IMR-90 (cell line): ENCODE measurements around the gene SIRT2. TPM values are rescaled to one million over a fixed set of nuclear protein-coding genes. Genes with fewer than 3 reads are reported as not detected.

ENCODE experiments used
- ATAC-seq: fragments of 200-7000 bp; cut with Tn5 transposase; 2 replicates; pipeline ENCODE4 v1.9.1; 2020; ENCODE audit warnings: low read depth, mild to moderate bottlenecking, moderate library complexity
- BruUV-seq: library from RNA; stranded (reverse); fragments of 400-500 nt; replicated peaks from 2 replicates; lab custom pipeline; 2021; lab: Mats Ljungman, UMichigan
- CTCF ChIA-PET: fragments of 300-600 bp; formaldehyde crosslinking; extraction: SDS; loops from one replicate; lab custom pipeline; 2021; ENCODE audit warnings: antibody characterized with exemption; lab: Yijun Ruan, JAX
- POLR2A ChIA-PET: fragments of 300-600 bp; sonication (Branson Sonifier 250); formaldehyde crosslinking; loops from one replicate; lab custom pipeline; 2022; ENCODE audit warnings: antibody characterized with exemption; ENCODE audit not compliant: unreplicated experiment; lab: Charles Lee
- DNase-seq: peaks from one replicate; pipeline ENCODE4 v3.0.0; 2013
- H2AFZ ChIP-seq: replicated peaks from 2 replicates; pipeline ENCODE3; 2013; ENCODE audit warnings: low read length, mild to moderate bottlenecking; ENCODE audit not compliant: poor library complexity
- H2AK5ac ChIP-seq: 2 replicates; pipeline ENCODE4 v1.6.1; 2013; ENCODE audit warnings: low read depth, low read length, inconsistent platforms
- H2AK9ac ChIP-seq: replicated peaks from 2 replicates; pipeline ENCODE3; 2013; ENCODE audit warnings: mild to moderate bottlenecking, low read depth, low read length, moderate library complexity; ENCODE audit not compliant: poor library complexity
- H2BK120ac ChIP-seq: 2 replicates; pipeline ENCODE4 v1.6.1; 2013; ENCODE audit warnings: low read depth, low read length, inconsistent platforms
- H2BK15ac ChIP-seq: 3 replicates; pipeline ENCODE4 v1.6.1; 2013; ENCODE audit warnings: low read depth, low read length, inconsistent platforms
- H2BK20ac ChIP-seq: 2 replicates; pipeline ENCODE4 v1.6.1; 2013; ENCODE audit warnings: low read depth, mild to moderate bottlenecking, inconsistent platforms, low read length, moderate library complexity
- H2BK5ac ChIP-seq: 2 replicates; pipeline ENCODE4 v1.6.1; 2013; ENCODE audit warnings: mild to moderate bottlenecking, low read depth, low read length, inconsistent platforms; ENCODE audit not compliant: poor library complexity, severe bottlenecking
- H3K14ac ChIP-seq: replicated peaks from 2 replicates; pipeline ENCODE4 v1.6.1; 2013; ENCODE audit warnings: low read depth, low read length, inconsistent platforms
- H3K18ac ChIP-seq: 2 replicates; pipeline ENCODE4 v1.6.1; 2013; ENCODE audit warnings: low read depth, low read length, control low read depth
- H3K23ac ChIP-seq: 2 replicates; pipeline ENCODE4 v1.6.1; 2013; ENCODE audit warnings: low read depth, low read length, inconsistent platforms
- H3K27ac ChIP-seq: 2 replicates; pipeline ENCODE4 v1.5.1; 2013; ENCODE audit warnings: mild to moderate bottlenecking, control low read depth, low read length; ENCODE audit not compliant: insufficient read depth
- H3K27me3 ChIP-seq: 2 replicates; pipeline ENCODE4 v1.6.1; 2013; ENCODE audit warnings: low read length; ENCODE audit not compliant: control insufficient read depth, insufficient read depth
- H3K36me3 ChIP-seq: 2 replicates; pipeline ENCODE4 v1.6.1; 2013; ENCODE audit warnings: low read length, mixed read lengths; ENCODE audit not compliant: control insufficient read depth, insufficient read depth
- H3K4ac ChIP-seq: 2 replicates; pipeline ENCODE4 v1.6.1; 2013; ENCODE audit warnings: low read depth, low read length, inconsistent platforms
- H3K4me1 ChIP-seq: 2 replicates; pipeline ENCODE4 v1.6.1; 2013; ENCODE audit warnings: low read length, mixed read lengths; ENCODE audit not compliant: control insufficient read depth, insufficient read depth
- H3K4me2 ChIP-seq: 2 replicates; pipeline ENCODE4 v1.6.1; 2013; ENCODE audit warnings: low read depth, mild to moderate bottlenecking, control low read depth, low read length, moderate library complexity
- H3K4me3 ChIP-seq: 2 replicates; pipeline ENCODE4 v1.5.1; 2013; ENCODE audit warnings: low read depth, mild to moderate bottlenecking, control low read depth, low read length, moderate library complexity; ENCODE audit not compliant: insufficient read depth
- H3K56ac ChIP-seq: 2 replicates; pipeline ENCODE4 v1.6.1; 2013; ENCODE audit warnings: low read length, inconsistent platforms; ENCODE audit not compliant: insufficient read depth; ENCODE audit errors: extremely low read depth
- H3K79me1 ChIP-seq, 2 experiments: 2 replicates each; pipeline ENCODE4 v1.6.1; 2013; ENCODE audit warnings: low read length in 2 of 2, inconsistent platforms in 1 of 2, low read depth in 1 of 2
- H3K9ac ChIP-seq: 2 replicates; pipeline ENCODE4 v1.6.1; 2013; ENCODE audit warnings: low read depth, low read length, control low read depth
- H3K9me1 ChIP-seq: 2 replicates; pipeline ENCODE4 v1.6.1; 2013; ENCODE audit warnings: low read length, inconsistent platforms; ENCODE audit not compliant: insufficient read depth
- H3K9me3 ChIP-seq: 2 replicates; pipeline ENCODE4 v1.6.1; 2013; ENCODE audit warnings: low read length; ENCODE audit not compliant: control insufficient read depth, insufficient read depth
- H4K20me1 ChIP-seq: 2 replicates; pipeline ENCODE4 v1.6.1; 2013; ENCODE audit warnings: low read length, inconsistent platforms; ENCODE audit not compliant: insufficient read depth
- H4K5ac ChIP-seq: 2 replicates; pipeline ENCODE4 v1.6.1; 2013; ENCODE audit warnings: mild to moderate bottlenecking, low read depth, low read length, control low read depth
- H4K8ac ChIP-seq, 2 experiments: 2 replicates each; pipeline ENCODE4 v1.6.1; 2013; ENCODE audit warnings: low read depth in 2 of 2, low read length in 2 of 2, control low read depth in 1 of 2, inconsistent platforms in 1 of 2
- H4K91ac ChIP-seq: 2 replicates; pipeline ENCODE4 v1.6.1; 2013; ENCODE audit warnings: low read depth, low read length, inconsistent platforms; ENCODE audit not compliant: insufficient read depth
- CEBPB ChIP-seq: IDR thresholded peaks from 2 replicates; pipeline ENCODE4 v1.6.1; 2012; ENCODE audit warnings: low read depth, low read length, improper control_type of control experiment
- CHD1 ChIP-seq: IDR thresholded peaks from 2 replicates; pipeline ENCODE4 v1.6.1; 2012; ENCODE audit warnings: low read depth, low read length, improper control_type of control experiment
- FOS ChIP-seq: fragments of 150-350 bp; IDR thresholded peaks from 2 replicates; pipeline ENCODE4 v1.6.1; 2016; ENCODE audit warnings: low read depth, low read length
- MAFK ChIP-seq: IDR thresholded peaks from 2 replicates; pipeline ENCODE4 v1.6.1; 2012; ENCODE audit warnings: low read depth, low read length, improper control_type of control experiment
- MAZ ChIP-seq: IDR thresholded peaks from 2 replicates; pipeline ENCODE4 v1.6.1; 2012; ENCODE audit warnings: low read depth, mild to moderate bottlenecking, low read length, improper control_type of control experiment, moderate library complexity, borderline replicate concordance
- MXI1 ChIP-seq: IDR thresholded peaks from 2 replicates; pipeline ENCODE4 v1.6.1; 2012; ENCODE audit warnings: low read depth, mild to moderate bottlenecking, low read length, moderate library complexity, borderline replicate concordance
- NFE2L2 ChIP-seq: fragments of 150-350 bp; IDR thresholded peaks from 2 replicates; pipeline ENCODE4 v1.6.1; 2016; ENCODE audit warnings: low read depth, mild to moderate bottlenecking, low read length
- POLR2A ChIP-seq: IDR thresholded peaks from 2 replicates; pipeline ENCODE4 v1.6.1; 2012; ENCODE audit warnings: mild to moderate bottlenecking, low read depth, low read length
- RAD21 ChIP-seq: IDR thresholded peaks from 2 replicates; pipeline ENCODE4 v1.6.1; 2012; ENCODE audit warnings: low read length, improper control_type of control experiment
- RCOR1 ChIP-seq: IDR thresholded peaks from 2 replicates; pipeline ENCODE4 v1.6.1; 2012; ENCODE audit warnings: mild to moderate bottlenecking, low read length, improper control_type of control experiment; ENCODE audit not compliant: insufficient replicate concordance
- SMC3 ChIP-seq: fragments of 150-350 bp; IDR thresholded peaks from 2 replicates; pipeline ENCODE4 v1.6.1; 2016; ENCODE audit warnings: low read depth, mild to moderate bottlenecking, antibody characterized with exemption, low read length, moderate library complexity
- WGBS, 2 experiments: methylation state at CpG; one replicate each; pipeline versions ENCODE4 v1.1.5 to v1.1.7; 2013; ENCODE audit warnings: missing lambda C conversion rate in 2 of 2; ENCODE audit not compliant: insufficient read length in 1 of 2; ENCODE audit errors: extremely low coverage in 2 of 2; 5-methylcytosine and 5-hydroxymethylcytosine counted together
- dilution Hi-C: fragments of 300-500 bp; cut with HindIII; formaldehyde crosslinking; loops from one replicate; pipeline ENCODE4 v1.14.3; 2018; ENCODE audit warnings: low sequenced_read_pairs; ENCODE audit not compliant: unreplicated experiment
- in situ Hi-C: fragments of 300-500 bp; cut with MboI; formaldehyde crosslinking; loops from 3 replicates; pipeline ENCODE4 v1.14.3; 2019; ENCODE audit warnings: low sequenced_read_pairs, inconsistent platforms, mixed read lengths
- intact Hi-C: fragments of 100-400 bp; cut with micrococcal nuclease; formaldehyde crosslinking; loops from 2 replicates; pipeline ENCODE4 v1.10.0; 2022
- polyA plus RNA-seq, 3 experiments: library from polyadenylated mRNA; depleted of rRNA; stranded (reverse); fragments of >200 nt; gene quantifications; 2 replicates each; pipeline ENCODE4 v1.2.3, GENCODE V29; 2012; ENCODE audit warnings: low replicate concordance in 1 of 3
- total RNA-seq: library from RNA; depleted of rRNA; stranded (reverse); fragments of >200 nt; gene quantifications from 2 replicates; pipeline ENCODE4 v1.2.3, GENCODE V29; 2012
- TF ChIP-seq, protein P1 (sequence below): fragments of 150-350 bp; IDR thresholded peaks from 2 replicates; pipeline ENCODE4 v1.6.1; 2016; ENCODE audit warnings: low read depth, mild to moderate bottlenecking, low read length, moderate library complexity, borderline replicate concordance
- TF ChIP-seq, protein P2 (sequence below): conservative IDR thresholded peaks from 2 replicates; pipeline ENCODE4 v1.5.1; 2012; ENCODE audit warnings: mild to moderate bottlenecking, low read depth, low read length, improper control_type of control experiment
- TF ChIP-seq, protein P3 (sequence below): fragments of 150-350 bp; IDR thresholded peaks from 2 replicates; pipeline ENCODE4 v1.6.1; 2017; ENCODE audit warnings: mild to moderate bottlenecking, antibody characterized with exemption, low read length, low read depth

The SIRT2 gene
- total and polyA plus RNA-seq, 2 of the 4 experiments (the other 2 are of a cell fraction) = 43.0 to 50.0 TPM

DNA sequence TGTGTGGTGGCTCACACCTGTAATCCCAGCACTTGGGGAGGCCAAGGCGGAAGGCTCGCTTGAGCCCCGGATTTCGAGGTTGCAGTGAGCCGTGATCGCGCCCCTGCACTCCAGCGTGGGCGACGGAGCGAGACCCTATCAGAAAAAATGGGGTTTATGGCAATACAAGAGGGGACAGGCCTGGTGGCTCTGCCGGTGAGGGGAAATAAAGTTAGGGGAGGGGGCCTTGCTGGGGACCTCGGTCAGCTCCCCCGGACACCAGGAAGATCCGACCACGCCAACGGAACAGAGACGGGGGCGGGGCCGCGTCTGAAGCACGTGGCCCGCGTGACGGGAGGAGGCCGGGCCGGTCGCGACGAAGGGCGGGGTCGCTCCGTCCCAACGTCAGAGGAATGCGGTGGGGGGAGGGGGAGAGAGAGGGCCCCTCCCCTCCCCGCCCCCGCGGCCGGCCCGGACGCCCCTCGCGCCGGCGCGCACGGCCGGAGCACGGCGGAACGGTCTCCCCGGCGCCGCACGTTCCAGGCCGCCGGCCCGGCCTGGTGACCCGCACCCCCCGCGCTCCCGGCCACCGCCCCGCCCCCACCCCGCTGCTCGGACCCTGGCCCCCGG is 47.7 kb downstream of the SIRT2 start:
- peak overlapping the region; percentile 94 for H2AFZ ChIP-seq
- intact Hi-C loops = loop anchor here (1.0 kb wide), 1 partner anchor 79 kb away; the partner anchor contains the start of genes MRPS12 and SARS2
- peak overlapping the region; percentile 58; the same call in 1 of the 2 replicates for H3K18ac ChIP-seq
- dilution Hi-C loops = no loop called here
- ATAC-seq = peak; percentile 45
- H3K4me3 ChIP-seq = peak overlapping the region; percentile 57
- in situ Hi-C loops = no loop called here
- H4K8ac ChIP-seq = peak overlapping the region; percentile 51 to 94; a peak in 3 of 4 replicates
- H2BK5ac ChIP-seq = peak overlapping the region; percentile 85
- peaks cover 25% of the 10 kb centered on the region for H4K20me1 ChIP-seq
- no TSS peak for BruUV-seq
- peak overlapping the region; percentile 5 for H4K5ac ChIP-seq
- H3K9ac ChIP-seq = peak overlapping the region; percentile 81
- peak overlapping the region; percentile 77; the same call in 1 of the 2 replicates for H2BK120ac ChIP-seq
- ChIA-PET CTCF (interaction anchor here (0.6 kb wide), 1 partner anchor 18 kb away, joined by 3 read pairs; no protein-coding TSS in a partner anchor), POLR2A (no interaction called here)
- peaks cover 9% of the 10 kb centered on the region for H3K9me1 ChIP-seq
- H2AK5ac ChIP-seq = peak overlapping the region; percentile 99
- H2BK15ac ChIP-seq = no peak overlapping the region; the same call in 2 of the 3 replicates
- H3K27me3 ChIP-seq = no peaks in the 10 kb centered on the region
- H2BK20ac ChIP-seq = no peak overlapping the region
- no peaks in the 10 kb centered on the region for H3K9me3 ChIP-seq
- peak overlapping the region; percentile 84 for H3K4ac ChIP-seq
- peaks cover 15% of the 10 kb centered on the region for H3K4me1 ChIP-seq
- H2AK9ac ChIP-seq = peak overlapping the region; percentile 99
- peak overlapping the region; percentile 68 for H3K23ac ChIP-seq
- DNase-seq = peak; percentile 88
- WGBS, 2 experiments = no CpG with 5 or more reads among the region's 67 CpGs
- peak overlapping the region; percentile 77 for H3K14ac ChIP-seq
- peak overlapping the region; percentile 88 for H4K91ac ChIP-seq
- H3K4me2 ChIP-seq = peak overlapping the region; percentile 86
- peaks cover 4 to 41% of the 10 kb centered on the region in 2 experiments; a peak in 3 of 4 replicates for H3K79me1 ChIP-seq
- peak overlapping the region; percentile 92 for H3K27ac ChIP-seq
- H3K36me3 ChIP-seq = peaks cover 11% of the 10 kb centered on the region
- peak overlapping the region; percentile 74 for H3K56ac ChIP-seq
- TF ChIP-seq POLR2A = no peak; the same call in 1 of the 2 replicates
- no peak for TF ChIP-seq CEBPB
- TF ChIP-seq, protein P1, sequence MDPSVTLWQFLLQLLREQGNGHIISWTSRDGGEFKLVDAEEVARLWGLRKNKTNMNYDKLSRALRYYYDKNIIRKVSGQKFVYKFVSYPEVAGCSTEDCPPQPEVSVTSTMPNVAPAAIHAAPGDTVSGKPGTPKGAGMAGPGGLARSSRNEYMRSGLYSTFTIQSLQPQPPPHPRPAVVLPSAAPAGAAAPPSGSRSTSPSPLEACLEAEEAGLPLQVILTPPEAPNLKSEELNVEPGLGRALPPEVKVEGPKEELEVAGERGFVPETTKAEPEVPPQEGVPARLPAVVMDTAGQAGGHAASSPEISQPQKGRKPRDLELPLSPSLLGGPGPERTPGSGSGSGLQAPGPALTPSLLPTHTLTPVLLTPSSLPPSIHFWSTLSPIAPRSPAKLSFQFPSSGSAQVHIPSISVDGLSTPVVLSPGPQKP = no peak
- TF ChIP-seq FOS = peak; percentile 10; the same call in 1 of the 2 replicates
- TF ChIP-seq MXI1 = peak; percentile 97
- peak; percentile 98 for TF ChIP-seq MAZ
- TF ChIP-seq RAD21 = no peak
- no peak for TF ChIP-seq NFE2L2
- 0 out of 2 replicates have a peak, but pooled peaks have one; percentile 21 for TF ChIP-seq CHD1
- TF ChIP-seq, protein P2, sequence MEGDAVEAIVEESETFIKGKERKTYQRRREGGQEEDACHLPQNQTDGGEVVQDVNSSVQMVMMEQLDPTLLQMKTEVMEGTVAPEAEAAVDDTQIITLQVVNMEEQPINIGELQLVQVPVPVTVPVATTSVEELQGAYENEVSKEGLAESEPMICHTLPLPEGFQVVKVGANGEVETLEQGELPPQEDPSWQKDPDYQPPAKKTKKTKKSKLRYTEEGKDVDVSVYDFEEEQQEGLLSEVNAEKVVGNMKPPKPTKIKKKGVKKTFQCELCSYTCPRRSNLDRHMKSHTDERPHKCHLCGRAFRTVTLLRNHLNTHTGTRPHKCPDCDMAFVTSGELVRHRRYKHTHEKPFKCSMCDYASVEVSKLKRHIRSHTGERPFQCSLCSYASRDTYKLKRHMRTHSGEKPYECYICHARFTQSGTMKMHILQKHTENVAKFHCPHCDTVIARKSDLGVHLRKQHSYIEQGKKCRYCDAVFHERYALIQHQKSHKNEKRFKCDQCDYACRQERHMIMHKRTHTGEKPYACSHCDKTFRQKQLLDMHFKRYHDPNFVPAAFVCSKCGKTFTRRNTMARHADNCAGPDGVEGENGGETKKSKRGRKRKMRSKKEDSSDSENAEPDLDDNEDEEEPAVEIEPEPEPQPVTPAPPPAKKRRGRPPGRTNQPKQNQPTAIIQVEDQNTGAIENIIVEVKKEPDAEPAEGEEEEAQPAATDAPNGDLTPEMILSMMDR = no peak
- TF ChIP-seq SMC3 = no peak
- TF ChIP-seq RCOR1 = no peak
- TF ChIP-seq MAFK = no peak
- TF ChIP-seq, protein P3, sequence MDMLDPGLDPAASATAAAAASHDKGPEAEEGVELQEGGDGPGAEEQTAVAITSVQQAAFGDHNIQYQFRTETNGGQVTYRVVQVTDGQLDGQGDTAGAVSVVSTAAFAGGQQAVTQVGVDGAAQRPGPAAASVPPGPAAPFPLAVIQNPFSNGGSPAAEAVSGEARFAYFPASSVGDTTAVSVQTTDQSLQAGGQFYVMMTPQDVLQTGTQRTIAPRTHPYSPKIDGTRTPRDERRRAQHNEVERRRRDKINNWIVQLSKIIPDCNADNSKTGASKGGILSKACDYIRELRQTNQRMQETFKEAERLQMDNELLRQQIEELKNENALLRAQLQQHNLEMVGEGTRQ = peak; percentile 92
